HG03097 (cell line): ENCODE results near the gene TXN.
"Not testable (repeated sequence)": the region's sequence is repeated elsewhere in the genome, so short reads cannot be mapped to it uniquely, and the experiment has no call there.

Experiments
- ATAC-seq: cut with Tn5 transposase; IDR thresholded peaks from one replicate; pipeline ENCODE4 v1.9.1; 2021; ENCODE audit not compliant: unreplicated experiment, low FRiP score

TXN gene

DNA sequence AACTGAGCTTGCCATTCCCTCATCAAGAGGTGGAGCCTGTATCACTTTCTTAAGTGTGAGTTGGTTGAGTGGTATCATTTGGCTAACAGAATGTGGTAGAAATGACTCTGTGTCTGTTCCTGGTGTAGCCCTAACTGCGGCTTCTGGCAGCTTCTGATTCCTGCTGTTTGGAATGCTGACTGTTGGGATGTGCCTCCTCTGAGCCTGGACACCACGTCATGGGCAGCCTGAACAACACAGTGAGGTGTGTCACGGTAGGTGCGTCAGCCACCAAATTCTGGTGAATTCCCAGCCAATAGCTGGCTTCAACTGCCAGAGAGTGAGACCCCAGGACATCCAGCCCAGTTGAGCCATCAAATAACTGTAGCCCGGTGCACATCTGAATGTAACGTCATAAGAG, 42.2 kb downstream of the TXN start:
- no peak for ATAC-seq

DNA sequence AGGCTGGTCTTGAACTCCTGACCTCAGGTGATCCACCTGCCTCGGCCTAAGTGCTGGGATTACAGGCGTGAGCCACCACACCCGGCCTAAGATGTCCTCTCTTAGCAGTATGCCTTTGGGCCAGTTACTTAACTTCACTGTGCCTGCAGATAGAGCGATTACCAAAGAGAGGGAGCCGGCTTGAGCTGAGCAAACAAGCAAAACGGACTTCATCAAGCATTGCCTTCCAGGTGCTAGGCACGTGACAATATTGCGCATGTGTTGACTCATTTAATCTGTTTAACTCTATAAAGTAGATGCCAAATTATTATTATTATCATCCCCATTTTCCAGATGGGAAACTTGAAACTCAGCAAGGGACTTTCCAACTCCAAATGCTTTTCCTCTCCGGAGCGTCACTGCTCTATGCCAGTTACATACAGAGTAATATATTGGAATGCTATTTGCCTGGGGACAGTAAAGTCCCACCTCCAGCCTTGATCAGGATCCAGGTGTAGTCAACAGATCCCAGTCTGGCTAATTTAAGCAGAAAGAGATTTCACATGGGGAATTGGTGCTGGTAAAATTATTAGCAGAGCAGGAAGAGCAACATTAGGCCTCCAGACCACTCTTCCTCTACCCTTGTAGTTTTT, 42.8 kb downstream of the TXN start:
- no peak for ATAC-seq

DNA sequence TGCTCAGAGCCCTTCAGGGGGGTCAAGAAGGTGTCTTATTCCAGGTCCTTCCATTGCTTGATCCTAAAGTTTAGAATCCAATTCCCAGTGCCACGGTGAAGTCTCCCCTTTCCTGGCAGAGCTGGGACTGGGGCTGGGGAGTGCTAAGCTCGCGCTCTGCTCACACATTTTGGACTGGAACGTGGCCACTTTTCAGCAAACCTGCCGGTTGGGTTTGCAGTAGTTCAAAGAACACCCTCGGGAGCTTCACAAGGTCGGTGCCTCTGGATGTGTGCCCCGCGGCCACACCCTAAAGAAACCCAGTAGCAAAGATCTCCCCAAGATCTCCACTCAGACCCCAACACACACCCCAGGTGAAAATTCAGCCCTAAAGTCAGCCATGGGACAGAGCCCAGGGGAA, 48.3 kb downstream of the TXN start, which contains the start of gene C9orf152:
C9orf152 (minus strand) TSS at position 129 of the 400 bp plus-strand sequence. CDS start 580 bp downstream, outside the sequence.
- ATAC-seq = no peak

DNA sequence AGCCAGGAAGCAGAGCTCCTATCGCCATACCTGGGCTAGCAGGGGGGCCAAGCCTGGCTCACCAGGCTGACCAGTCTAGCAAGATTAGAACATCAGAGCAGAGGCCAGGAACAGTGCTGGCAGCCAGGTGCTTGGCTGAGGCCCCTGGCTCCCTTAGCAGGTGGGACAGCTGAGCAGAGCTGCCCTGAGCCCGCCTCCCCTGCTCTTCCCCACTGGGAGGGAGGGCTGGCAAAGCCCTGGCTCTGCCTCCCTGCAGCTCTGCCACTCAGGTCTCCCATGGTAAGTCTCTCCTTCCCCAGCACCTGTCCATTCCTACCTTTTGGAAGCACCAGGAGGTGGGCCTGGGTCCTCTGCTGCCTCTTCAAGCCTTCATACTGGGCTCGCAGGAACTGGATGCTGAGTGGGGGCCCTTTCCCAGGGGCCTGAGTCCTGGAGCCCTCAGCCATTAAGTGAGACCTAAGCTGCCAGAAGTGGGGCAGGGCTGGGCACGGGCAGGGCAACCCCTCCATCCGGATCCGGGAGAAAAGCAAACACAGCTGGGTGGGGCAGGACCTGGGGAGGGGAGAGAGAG, 49.2 kb downstream of the TXN start:
- ATAC-seq = no peak

DNA sequence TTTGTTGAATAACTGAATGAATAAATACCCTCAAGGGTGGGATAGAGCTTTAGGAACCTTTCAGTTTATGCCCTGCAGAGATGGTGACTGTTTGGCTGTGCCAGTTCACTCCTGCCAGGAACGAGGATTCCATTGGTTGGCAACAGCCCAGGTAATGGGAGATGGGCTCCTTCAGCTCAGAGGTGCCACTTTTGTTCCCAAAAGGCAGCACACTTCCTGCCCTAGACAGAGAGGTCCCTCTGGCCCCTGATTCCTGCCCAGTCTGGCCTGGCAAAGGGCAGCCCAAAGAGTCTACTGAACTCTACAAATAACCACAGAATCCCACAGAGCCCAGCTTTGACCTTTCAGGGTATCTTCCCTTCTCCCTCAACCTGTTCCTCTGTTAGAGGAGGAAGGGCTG, 49.9 kb downstream of the TXN start:
- ATAC-seq = no peak

DNA sequence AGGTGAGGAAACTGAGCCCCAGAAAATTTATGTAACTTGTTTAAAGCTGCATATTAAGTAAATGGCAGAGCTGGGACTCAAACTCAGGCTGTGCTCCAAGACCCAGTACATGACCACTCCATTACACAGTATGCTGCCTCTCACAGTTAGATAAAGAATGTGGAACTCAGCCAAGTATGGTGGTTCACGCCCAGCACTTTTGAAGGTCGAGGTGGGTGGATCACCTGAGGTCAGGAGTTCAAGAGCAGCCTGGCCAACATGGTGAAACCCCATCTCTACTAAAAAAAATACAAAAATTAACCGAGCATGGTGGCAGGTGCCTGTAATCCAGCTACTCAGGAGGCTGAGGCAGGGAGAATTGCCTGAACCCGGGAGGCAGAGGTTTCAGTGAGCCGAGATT, 50.7 kb downstream of the TXN start:
- not testable (repeated sequence) for ATAC-seq

DNA sequence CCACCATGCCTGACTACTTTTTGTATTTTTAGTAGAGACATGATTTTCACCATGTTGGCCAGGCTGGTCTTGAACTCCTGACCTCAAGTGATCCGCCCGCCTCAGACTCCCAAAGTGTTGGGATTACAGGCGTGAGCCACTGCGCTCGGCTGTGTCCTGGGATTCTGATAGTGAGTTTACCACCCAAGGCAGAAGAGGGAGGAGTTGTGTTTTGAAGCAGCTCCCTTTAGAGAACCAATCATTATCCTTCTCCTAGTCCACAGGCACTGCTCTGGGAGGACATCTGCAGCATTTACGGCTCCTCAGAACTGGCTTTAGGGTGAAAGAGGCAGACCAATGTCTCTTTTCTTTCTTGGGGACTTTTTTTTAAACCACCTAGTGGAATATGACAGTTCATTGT, 54.1 kb downstream of the TXN start:
- no peak for ATAC-seq

DNA sequence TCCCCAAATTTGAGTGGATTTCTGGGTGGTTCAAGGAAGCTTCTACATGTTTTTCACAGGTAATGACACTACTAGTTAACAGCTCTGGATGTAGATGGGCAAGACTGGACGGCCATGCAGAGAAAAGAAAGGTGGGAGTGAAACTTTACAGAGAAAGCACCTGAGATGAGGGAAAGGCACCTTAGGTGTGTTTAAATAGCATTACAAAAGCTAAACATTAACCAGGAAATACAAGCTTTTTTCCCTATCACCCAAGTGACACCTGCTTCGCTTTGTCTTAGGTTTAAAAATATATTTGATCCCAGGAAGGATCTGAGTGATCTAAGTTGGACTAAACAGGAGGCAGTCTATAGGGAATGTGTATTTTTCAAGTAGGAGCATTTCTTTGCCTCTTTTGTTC, 56.7 kb downstream of the TXN start:
- no peak for ATAC-seq

DNA sequence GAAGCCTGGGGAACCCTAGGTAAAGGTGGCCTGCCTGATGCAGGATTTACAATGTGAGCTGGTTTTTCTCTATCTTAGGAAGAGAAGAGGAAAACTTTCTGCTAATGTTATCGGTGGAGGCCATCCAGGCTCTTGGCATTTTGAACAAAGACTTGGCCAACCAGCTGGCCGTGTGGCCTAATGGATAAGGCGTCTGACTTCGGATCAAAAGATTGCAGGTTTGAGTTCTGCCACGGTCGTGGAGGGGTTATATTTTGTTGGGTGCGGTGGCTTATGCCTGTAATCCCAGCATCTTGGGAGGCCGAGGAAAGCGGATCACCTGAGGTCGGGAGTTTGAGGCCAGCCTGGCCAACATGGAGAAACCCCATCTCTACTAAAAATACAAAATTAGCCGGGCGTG, 58.0 kb downstream of the TXN start:
- no peak for ATAC-seq

DNA sequence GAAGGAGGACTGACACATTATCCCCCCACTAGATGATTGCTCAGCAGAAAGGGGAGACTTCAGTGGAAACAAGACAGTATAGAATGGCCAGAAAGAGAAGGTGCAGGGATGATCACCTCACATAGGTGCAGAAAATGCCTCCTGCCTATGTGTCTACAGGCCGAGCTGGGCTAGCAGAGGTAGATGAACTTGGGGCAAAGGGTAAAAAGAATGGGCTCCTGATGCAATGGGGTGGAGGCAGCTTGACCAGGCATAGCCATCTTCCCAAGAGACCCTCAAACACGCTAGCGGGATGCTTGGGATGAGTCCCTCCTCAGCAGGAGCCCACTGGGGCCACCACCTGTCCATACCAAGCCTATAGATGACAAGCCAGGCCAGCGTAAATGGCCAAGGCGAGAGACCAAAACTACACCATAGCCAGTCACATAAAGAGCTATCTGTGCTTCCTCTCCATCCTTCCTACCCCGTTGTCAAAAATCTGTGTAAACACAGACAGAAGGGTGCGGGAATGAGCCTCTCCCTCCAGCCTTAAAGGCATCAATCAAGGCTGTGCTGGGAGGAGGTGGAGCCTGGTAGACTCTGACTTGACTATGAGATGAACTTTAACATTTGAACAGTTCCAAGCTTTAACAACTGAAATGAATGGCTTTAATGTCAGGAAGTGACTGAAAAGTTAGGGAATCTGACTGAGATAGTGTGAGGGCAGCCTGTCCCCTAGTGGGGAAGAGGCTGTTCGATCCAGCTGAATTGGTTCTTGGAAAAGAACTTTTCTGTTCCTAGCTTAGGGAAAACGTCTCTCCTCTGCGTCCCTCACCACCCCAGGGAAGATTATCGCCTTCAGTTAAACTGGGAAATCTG, 58.7 kb downstream of the TXN start:
- ATAC-seq = no peak

DNA sequence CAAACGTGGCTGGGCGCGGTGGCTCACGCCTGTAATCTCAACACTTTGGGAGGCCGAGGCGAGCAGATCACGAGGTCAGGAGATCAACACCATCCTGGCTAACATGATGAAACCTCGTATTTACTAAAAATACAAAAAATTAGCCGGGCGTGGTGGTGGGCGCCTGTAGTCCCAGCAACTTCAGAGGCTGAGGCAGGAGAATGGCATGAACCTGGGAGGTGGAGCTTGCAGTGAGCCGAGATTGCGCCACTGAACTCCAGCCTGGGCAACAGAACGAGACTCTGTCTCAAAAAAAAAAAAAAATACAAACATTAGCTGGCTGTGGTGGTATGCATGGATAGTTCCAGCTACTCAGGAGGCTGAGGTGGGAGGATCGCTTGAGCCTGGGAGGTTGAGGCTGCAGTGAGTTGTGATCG, 60.2 kb downstream of the TXN start:
- not testable (repeated sequence) for ATAC-seq
